HG02642 (cell line): ENCODE data around the gene GLYATL1.
A peak's percentile ranks its signal among the peaks of the same experiment; 100 is the strongest.

ENCODE experiments used
- ATAC-seq: cut with Tn5 transposase; IDR thresholded peaks from one replicate; pipeline ENCODE4 v1.9.1; 2021; ENCODE audit warnings: mild to moderate bottlenecking; ENCODE audit not compliant: unreplicated experiment, poor library complexity

Gene GLYATL1, protein sequence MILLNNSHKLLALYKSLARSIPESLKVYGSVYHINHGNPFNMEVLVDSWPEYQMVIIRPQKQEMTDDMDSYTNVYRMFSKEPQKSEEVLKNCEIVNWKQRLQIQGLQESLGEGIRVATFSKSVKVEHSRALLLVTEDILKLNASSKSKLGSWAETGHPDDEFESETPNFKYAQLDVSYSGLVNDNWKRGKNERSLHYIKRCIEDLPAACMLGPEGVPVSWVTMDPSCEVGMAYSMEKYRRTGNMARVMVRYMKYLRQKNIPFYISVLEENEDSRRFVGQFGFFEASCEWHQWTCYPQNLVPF

DNA sequence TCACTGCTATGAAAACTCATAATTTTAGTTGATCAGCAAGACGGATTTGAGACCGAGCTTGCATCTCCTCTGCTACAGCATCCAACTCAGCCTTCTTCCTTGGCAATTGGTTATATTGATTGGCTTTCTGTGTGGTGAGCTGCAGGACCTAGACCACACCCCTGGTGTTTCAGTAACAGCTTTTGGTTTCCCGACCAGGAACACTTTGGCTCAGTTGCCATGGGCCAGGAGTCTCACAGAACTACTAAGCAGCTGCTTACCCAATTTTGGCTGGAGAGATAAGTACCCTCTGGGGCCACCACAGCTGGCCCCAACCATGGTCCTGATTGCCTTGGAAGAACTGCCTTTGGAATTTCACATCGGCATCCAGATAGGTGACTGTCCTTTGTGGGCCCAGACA is at the start of gene GLYATL1:
TSS of gene GLYATL1 (plus strand) at position 212 of the 400 bp plus-strand sequence. CDS start 7,600 bp downstream, outside the sequence.
- no peak for ATAC-seq

GRCh38 chr11:58893899-58894298 is 45.4 kb upstream of the GLYATL1 start:
- ATAC-seq, result no peak

DNA sequence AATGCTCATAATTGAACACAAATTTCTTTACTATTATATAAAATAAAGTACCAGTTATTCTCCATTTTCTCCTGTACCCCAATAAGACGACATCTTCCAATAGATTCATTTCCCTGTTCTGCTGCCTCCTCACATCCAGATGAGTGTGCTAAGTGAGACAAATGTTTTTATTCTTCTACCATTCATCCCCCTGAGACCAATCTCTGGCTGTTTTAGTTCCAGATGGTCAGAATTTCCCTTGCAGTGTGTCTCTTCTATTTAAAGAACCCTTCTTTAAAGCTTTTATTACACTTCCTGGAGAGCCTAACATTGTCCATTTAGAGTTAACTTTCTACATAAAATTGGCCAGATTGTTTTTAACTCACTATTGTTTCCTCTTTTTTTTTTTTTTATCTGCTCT is 41.2 kb upstream of the GLYATL1 start:
- no peak for ATAC-seq

- ATAC-seq, result peak; percentile 47
Observed at GRCh38 chr11:58900479-58901420, 38.5 kb upstream of the GLYATL1 start.

- ATAC-seq, result no peak
Observed at GRCh38 chr11:58902881-58903280, 36.4 kb upstream of the GLYATL1 start.

DNA sequence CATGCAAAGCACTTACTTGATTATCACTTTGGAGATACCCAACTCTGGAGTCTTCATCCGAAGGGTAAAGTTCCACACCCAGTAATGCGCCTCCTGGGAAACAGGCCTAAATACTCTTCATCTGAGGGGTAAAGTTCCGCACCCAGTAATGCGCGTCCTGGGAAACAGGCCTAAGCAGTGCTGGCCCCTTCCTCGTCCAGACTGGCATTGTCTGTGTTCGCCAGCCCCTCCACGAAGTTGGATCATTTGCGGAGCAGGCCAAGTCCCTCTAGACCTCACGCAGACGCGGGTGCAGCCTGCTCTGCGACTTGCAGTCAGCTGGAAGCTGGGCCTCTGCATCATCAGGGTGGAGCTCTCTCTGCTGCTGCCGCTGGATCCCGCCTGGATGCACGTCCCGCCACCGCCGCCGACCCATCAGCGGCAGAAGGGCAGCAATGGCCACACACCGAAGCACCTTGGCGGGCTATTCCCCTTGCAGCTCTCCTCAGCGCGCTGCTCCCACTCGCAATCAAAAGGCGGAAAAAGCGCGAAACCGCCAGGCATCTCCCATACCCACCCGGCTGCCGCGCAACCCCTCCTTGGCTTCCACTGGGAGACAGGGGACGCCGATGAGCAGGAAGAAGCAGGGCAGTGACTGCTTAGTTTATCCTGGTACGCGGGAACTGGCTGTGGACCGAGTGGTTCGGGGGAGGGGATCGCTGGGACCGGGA is 34.1 kb upstream of the GLYATL1 start:
- ATAC-seq, result no peak

- no peak for ATAC-seq
Observed at GRCh38 chr11:58905721-58906547, 33.4 kb upstream of the GLYATL1 start.

DNA sequence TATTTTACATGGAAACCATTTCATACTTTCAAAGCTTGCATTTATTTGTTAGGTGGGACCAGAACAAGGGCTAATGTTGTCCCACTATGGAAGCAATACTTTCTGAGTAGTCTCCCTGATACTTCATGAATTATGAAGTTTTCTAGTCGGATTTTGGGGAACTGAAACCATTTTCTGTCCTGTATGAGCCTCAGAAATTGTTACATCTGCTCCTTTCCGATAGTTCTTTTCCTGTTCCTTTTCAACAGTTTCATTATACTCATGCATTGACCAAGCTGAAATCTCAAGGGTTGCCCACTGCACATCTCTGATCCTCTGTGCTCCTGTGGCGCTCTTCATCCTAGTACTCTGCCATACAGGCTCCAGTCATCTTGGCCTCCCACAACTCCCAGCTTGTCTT is 31.5 kb upstream of the GLYATL1 start:
- ATAC-seq, result no peak

DNA sequence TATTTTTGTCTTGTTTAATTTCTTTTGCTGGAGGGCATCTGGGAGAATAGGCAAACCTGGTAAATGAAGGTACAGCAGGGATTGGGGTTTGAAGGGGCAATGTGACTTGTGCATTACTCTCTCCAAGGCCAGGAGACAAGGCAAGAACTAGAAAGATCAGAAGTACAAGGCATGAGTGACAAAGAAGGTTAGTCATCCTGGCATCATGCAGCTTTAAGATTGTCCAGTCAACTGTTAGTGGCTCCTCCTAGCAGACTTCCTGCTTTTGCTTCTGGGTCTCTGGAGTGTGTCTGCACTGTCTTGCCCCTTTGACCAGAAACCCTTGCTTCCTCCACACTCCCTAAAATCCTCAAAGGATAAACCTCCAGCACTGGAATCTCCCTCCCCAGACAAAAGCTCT is 27.2 kb upstream of the GLYATL1 start:
- ATAC-seq, result no peak

- ATAC-seq, result no peak
Observed at GRCh38 chr11:58913685-58914084, 25.6 kb upstream of the GLYATL1 start.

- no peak for ATAC-seq
Observed at GRCh38 chr11:58914821-58915543, 24.3 kb upstream of the GLYATL1 start.

DNA sequence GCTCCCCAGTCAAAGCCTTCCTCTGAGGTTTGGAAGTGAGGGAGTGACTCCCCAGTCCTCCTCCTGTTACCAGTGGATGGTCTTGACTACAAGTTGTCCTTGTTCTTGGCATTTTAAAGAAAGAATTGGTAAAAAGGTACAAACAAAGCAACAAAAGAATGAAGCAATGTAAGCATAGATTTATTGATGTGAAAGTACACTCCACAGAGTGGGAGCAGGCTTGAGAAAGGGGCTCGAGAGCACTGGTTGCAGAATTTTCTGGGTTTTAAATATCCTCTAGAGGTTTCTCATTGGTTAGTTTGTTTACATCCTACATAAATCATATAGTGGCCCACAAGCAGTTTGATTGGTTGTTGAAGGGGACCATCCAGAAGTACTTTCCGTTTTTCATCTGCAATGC is 22.7 kb upstream of the GLYATL1 start:
- no peak for ATAC-seq

DNA sequence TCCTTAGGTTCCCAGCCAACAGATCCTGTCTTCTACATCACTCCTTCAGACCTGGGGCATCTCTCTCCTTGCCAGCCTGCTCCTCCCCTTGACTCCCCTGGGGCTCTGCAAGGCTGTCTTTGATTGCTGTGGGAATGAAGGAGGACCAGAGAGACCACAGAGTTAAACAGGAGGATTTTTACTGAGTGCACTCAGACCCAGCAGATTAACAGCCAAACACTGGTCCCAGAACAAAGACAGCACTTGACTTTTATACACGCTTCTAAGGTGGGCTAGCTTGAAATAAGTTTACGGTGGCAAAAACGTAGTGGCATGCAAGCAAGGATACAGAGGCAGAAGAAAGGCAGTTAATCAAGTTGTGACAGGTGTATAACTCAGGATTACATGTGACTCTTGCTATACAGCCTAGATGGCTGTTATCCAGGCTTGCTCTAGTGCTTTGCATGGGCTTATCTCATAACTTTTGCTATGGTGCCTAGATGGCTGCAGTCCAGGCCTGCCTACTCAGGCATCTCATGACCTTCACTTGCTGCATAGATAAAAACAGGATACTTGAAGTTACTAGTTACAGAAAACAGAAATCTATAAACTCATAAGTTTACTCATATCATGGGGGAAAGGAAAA is 22.0 kb upstream of the GLYATL1 start:
- no peak for ATAC-seq

DNA sequence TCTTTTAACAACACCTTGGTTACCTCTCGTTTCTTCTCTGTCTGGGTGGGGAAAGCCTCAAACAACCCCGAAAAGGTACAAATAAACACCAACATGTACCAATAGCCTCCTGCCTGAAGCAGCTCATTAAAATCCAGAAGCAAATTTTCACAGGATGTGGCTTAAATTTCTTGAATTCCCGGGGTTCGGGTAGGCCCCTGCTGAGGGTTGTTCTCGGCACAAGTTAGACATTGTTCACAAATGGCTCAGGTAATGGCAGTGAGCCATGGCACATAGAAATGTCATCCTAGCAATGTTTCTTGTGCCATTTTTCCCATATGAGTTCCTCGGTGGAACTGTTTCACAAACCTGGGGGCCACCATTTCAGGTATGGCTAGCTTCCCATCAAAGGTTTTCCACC is 19.7 kb upstream of the GLYATL1 start:
- ATAC-seq, result no peak

GRCh38 chr11:58919980-58920379 is 19.3 kb upstream of the GLYATL1 start:
- no peak for ATAC-seq

GRCh38 chr11:58921778-58922390 is 17.4 kb upstream of the GLYATL1 start:
- ATAC-seq, result no peak

GRCh38 chr11:58922479-58922878 is 16.8 kb upstream of the GLYATL1 start:
- no peak for ATAC-seq

GRCh38 chr11:58923300-58923788 is 15.9 kb upstream of the GLYATL1 start:
- peak; percentile 80 for ATAC-seq
